Endometrial microvascular endothelial cells (primary cell): ENCODE data around the gene FARP2. TPM values are rescaled to one million over a fixed set of nuclear protein-coding genes. Genes with fewer than 3 reads are reported as not detected.

Experiments
- in situ Hi-C: cut with HindIII; loops from 2 replicates; pipeline ENCODE4 v1.10.0; 2017; ENCODE audit warnings: low sequenced_read_pairs, low pct_unique_long_range_greater_than_20kb; ENCODE audit errors: inconsistent ontology term
- total RNA-seq: library from RNA; depleted of rRNA; stranded (reverse); fragments of >200 nt; gene quantifications from one replicate; pipeline ENCODE4 v1.2.3, GENCODE V29; 2015; ENCODE audit errors: inconsistent ontology term

FARP2 gene
- total RNA-seq, 1 donor from 2014 or later, result 58.1 TPM

DNA sequence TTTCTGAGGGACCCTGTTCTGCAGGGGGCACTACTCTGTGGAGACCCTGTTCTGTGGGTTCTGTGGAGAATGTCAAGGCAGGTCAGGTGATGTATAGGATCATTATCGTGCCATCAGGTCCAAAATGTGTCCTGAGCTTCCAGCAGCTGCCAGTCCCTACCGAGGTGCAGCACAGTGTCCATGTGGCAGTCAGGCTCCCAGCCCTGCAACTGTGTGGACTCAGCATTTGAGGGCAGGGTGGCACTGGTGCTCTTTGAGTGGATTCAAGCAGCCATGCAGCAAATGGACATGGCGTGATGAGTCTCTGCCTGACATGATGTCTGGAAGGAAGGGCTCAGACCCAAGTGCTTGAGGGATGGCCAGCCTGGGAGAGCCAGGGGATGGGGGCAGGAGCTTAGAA is 117.3 kb downstream of the FARP2 start:
- in situ Hi-C loops, result no loop called here

DNA sequence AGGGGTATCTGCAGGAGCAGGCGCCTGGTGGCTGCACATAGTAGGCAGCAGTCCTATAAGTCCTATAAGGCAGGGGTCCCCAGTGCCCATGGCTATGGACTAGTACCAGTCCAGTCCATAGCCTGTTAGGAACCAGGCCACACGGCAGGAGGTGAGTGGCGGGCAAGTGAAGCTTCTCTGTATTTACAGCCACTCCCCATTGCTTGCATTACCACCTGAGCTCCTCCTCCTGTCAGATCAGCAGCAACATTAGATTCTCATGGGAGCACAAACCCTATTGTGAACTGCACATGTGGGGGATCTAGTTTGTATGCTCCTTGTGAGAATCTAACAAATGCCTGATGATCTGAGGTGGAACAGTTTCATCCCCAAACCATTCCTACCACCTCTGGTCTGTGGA is 119.2 kb downstream of the FARP2 start:
- in situ Hi-C loops, result no loop called here

DNA sequence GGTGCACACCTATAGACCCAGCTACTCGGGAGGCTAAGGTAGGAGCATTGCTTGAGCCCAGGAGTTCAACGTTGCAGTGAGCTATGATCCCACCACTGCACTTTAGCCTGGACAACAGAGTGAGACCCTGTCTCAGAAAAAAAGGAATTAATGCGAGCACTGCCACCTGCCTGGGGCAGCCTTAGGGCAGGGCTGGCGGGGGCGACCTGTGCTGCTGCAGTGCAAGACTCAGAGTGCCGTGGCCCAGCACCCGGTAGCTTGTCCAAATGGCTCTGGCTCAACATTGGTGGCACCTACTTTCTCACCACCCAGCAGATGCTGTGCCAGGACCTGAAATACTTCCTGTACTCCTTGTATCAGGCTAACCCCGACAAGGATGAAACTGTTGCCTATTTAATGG is 122.1 kb downstream of the FARP2 start:
- in situ Hi-C loops, result no loop called here

DNA sequence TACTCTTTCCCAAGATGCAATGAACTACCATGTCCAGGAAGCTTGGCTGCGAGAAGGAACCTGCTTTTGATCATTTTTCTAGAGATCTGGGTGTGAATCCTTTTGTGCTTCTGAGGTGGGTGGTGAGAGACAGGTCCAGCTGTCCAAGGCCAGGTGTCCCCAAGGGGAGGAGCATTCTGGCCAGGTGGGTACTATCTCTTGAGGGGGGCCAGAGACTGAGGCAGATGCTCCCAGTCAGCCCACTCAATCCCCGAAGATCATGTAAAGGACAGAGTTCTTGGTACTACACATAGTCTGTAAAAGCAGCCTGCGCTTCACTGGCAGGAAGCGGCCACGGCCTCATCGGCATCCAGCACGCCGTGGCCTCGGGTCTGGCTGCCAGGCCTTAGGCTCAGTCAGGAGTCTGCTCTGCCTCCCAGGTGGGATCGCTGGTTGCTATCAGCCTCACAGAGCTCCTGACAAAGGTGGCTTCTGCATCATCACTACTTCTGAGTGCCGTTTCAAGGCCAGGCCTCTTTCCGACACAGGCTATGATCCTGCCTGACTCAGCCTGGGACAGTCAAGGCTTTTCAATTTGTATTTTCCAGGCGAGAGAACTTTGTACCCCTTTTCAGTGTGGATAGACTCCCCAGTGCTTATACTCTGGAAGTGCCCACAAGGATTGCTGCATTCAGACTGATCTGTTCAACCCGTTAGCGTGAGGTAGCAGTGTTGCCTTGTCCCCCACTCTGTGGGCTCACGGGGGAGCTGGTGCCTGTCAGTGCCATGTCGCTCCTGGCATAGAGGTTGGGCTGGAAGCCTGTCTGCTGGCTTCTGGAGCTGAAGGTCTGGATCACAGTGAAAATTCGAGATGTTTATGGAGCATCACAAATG is 123.2 kb downstream of the FARP2 start:
- in situ Hi-C loops, result no loop called here

- in situ Hi-C loops, result no loop called here
Observed at GRCh38 chr2:241481687-241482086, 125.6 kb downstream of the FARP2 start.

DNA sequence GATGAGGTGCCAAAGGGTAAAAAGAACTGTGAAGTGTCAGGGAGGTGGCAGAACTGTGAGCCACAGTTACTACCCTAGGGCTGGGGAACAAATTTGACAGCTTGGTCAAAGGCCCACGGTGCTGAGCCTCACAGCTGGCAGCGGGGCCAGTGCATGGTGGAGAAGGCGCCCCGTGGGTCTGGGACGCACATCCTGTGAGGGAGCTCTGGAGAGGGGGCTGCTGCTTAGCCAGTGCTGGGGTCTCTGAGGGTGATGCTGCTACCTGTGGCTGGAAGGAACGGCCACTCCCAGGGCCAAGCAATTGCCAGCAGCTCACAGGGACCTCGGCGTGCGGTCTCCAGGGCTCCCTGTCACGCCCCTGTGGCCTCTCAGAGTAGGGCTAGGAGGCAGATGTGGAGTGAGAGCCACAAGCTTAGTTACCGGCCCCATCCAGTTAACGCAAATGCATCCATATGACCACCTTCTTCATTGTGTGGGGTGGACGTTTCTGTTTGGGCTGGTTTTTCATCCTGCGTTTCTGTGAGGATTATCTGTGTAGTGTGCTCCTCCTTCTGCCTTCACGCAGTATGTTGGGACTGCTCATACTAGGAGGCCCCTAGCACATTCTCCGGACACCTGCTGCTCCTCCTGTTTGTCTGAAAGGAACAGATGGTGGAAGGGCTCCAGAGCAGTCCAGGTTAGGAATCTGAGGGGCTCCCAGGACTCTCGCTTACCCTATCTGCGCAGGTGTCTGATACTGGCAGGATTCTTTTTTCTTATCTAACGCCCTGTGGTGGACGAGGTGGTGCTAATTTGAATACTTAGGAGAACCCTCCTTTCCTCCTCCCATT is 126.3 kb downstream of the FARP2 start:
- in situ Hi-C loops, result no loop called here

DNA sequence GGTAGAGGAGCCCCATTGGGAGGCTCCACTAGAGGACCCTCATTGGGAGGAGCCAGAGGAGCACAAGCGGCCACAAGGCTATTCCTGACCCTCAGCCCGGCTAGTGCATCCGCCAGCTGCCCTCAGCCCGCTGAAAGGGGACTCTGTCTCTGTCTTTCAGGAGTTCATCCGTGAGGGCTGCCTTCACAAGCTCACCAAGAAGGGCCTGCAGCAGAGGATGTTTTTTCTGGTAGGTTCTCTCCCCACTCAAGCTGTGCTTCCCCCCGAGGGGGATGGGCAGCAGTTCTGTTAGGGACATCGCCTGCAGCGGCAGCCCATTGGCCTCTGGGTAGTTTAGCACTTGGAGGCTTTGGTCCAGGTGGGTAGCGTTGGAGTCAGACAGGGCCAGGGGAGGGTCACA is 127.2 kb downstream of the FARP2 start:
- in situ Hi-C loops, result no loop called here

GRCh38 chr2:241485172-241485911 is 129.3 kb downstream of the FARP2 start:
- in situ Hi-C loops, result no loop called here

DNA sequence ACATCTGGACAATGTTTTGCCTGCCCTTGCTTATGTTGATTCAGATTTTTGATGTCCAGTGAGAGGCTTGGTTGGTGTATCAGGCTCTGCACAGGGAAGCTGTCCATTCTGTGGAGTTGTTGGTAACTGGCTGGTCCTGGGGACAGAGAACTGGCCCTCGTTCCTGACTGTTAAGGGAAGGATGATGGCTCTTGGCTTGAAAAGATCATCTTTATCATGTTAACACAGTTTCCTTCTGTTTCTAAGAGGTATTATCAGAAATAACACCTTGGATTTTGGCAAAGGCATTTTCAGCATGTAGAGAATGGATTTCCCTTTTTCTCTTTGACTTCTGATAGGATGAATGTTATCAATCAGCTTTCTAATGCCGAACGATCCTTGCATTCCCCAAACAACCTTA is 133.0 kb downstream of the FARP2 start:
- in situ Hi-C loops, result no loop called here

GRCh38 chr2:241489733-241490680 is 133.9 kb downstream of the FARP2 start:
- in situ Hi-C loops, result no loop called here

DNA sequence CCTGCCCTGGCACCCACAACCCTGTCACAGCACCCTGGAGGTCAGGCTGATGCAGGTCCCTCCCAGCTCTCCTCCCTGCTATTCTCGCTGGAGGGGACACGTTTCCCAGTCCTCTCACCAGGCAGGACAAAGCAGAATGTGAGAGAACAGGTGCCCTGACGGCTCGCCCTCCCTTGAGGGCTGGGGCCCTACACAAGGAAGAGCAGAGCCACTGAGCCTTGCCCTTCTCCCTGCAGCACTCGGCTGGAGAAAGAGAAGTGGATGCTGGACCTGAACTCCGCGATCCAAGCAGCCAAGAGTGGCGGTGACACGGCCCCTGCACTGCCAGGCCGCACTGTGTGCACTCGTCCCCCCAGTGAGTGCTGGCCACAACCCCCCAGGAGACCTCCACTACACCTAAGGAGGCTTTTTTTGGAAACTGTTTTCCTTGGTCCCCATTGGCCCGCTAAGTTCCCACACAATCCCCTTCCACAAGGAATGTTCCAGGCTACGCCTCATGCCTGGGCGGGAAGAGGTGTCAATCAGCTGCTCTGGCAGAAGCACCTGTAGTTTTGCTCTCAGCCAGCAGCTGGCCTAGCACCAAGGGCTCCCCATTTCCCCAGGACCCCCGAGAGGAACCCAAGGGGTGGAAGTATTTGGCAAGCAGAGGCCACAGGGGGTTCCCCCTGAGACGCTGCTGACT is 134.9 kb downstream of the FARP2 start:
- in situ Hi-C loops, result no loop called here

DNA sequence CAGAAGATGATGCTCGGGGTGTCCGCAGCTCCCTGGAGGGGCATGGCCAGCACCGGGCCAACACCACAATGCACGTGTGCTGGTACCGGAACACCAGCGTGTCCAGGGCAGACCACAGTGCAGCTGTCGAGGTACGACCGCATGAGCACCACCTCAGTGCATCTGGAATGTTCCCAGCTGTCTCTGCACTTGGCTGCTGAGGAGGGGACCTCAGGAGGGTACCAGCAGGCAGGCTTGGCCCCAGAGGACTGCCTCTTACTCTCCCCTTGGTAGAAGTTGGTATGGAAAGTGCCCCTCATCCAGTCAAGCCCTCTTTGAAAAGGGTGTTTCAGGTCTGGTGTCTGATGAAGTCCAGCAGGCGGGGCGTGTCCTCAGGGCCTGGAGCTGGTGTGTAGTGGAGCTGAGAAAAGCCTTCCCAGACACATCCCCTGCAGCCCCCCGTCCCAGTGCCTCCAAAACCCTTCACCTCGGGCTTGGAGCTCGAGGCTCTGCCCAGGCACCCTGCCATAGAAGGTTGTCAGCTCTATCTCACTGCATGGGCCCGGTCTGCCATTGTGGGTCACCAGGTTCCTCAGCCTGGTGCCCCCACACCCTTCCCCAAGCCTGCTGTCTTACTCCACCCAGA is 135.6 kb downstream of the FARP2 start:
- in situ Hi-C loops, result no loop called here

- in situ Hi-C loops, result no loop called here
Observed at GRCh38 chr2:241492174-241492565, 136.1 kb downstream of the FARP2 start.

- in situ Hi-C loops, result no loop called here
Observed at GRCh38 chr2:241493092-241493491, 137.0 kb downstream of the FARP2 start.

GRCh38 chr2:241494311-241494908 is 138.3 kb downstream of the FARP2 start:
- in situ Hi-C loops, result no loop called here

DNA sequence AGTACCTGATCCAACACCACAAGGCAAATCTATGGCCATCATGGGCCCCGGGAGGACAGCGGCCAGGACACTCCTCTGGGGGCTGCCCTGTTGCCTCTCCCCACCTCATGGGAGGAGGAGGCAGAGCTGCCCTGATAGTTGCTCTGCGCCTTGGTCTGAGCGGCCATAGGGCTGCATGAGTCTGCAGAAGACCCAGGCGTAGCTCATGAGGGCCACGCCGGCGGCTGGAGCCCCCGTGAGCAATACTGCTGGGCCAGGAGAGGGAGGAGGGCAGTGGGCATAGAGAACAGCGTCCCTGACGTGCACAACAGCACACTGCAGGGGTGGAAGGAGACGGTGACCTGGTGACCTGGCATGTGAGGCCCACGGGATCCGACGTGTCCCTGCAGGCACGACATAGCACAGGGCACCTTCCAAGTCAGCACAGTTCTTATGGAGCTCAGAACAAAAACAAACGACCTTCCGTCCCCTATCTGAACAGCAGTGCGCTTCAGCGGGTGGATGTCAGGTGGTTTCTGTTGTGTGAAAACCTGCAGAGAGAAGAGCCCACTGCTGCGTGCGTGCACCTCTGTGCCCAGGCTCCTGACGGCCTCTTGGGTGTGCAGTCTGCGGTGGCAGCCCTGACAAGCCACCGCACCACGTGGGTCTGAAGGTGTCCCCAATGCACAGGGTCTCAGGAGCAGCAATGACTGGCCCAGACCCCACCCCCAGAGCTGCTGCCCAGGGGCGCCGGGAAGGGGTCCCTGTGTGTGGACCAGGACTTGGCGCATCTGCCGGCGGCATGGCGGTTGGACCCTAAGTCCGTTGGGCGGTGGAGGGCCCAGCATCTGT is 139.3 kb downstream of the FARP2 start:
- in situ Hi-C loops, result no loop called here
